ENCODE measurements around the gene BDKRB2. TPM values are rescaled to one million over a fixed set of nuclear protein-coding genes. Genes with fewer than 3 reads are reported as not detected.

Gene BDKRB2
- total and polyA plus RNA-seq, 2 of the 13 experiments (the other 11 are each of a cell fraction or from before 2014, with no cell fraction given), result 0.03 TPM; not detected in 1

GRCh38 chr14:96285667-96286066 lies 81.0 kb downstream of the BDKRB2 start (continued):
- no peak for TF ChIP-seq ZNF33B (CRISPR knock-in tag; IDR thresholded peaks at IDR 0.05)

- Histone ChIP-seq H3K4me1 (ENCODE audit: insufficient read depth, low read length) (peaks cover 11% of the 10 kb centered on the region), H2AFZ (ENCODE audit: low read length) (no peak overlapping the region), H3K4me3 (replicated peaks in 1 of 3; ENCODE audit: insufficient read depth in 1 of 3, low read depth in 2 of 3, low read length in 3 of 3) (no peak overlapping the region), H3K4me2 (ENCODE audit: low read depth, low read length) (no peak overlapping the region), H3K9me3 (ENCODE audit: low read length) (no peaks in the 10 kb centered on the region), H4K20me1 (ENCODE audit: insufficient read depth, low read length) (no peaks in the 10 kb centered on the region), H3K36me3 (replicated peaks in 1 of 2; ENCODE audit: control insufficient read depth in 1 of 2, insufficient read depth in 2 of 2, low read length in 2 of 2) (peaks cover 2 to 22% of the 10 kb centered on the region in 2 experiments; a peak in 3 of 5 replicates), H3K27ac (ENCODE audit: extremely low read length, insufficient read depth, low read length) (no peak overlapping the region), H3K79me2 (ENCODE audit: insufficient read depth, low read length) (no peaks in the 10 kb centered on the region), H3K9ac (ENCODE audit: insufficient read depth, low read depth, low read length) (no peak overlapping the region), H3K27me3 (ENCODE audit: control insufficient read depth in 1 of 2, insufficient read depth in 2 of 2, low read length in 2 of 2) (no peaks in the 10 kb centered on the region)
- BruUV-seq (replicated peaks), result no TSS peak
- TF ChIP-seq ZNF746 (CRISPR knock-in tag; IDR thresholded peaks at IDR 0.05), result no peak
- TF ChIP-seq RBFOX2 (IDR thresholded peaks at IDR 0.05; ENCODE audit: low read depth, low read length), result no peak
- TF ChIP-seq KLF12 (CRISPR knock-in tag; IDR thresholded peaks at IDR 0.05; ENCODE audit: borderline replicate concordance), result no peak
- TF ChIP-seq MAFF (IDR thresholded peaks at IDR 0.05; ENCODE audit: low read depth, low read length), result no peak
- no peak for TF ChIP-seq KMT2B (CRISPR knock-in tag; IDR thresholded peaks at IDR 0.05)
- TF ChIP-seq ZNF562 (CRISPR knock-in tag; IDR thresholded peaks at IDR 0.05; ENCODE audit: borderline replicate concordance), result no peak
- no peak for TF ChIP-seq ZNF501 (CRISPR knock-in tag; IDR thresholded peaks at IDR 0.05)
- TF ChIP-seq NR3C1 (CRISPR knock-in tag; IDR thresholded peaks at IDR 0.05), result no peak
- no peak for TF ChIP-seq ZNF891 (CRISPR knock-in tag; IDR thresholded peaks at IDR 0.05)
- TF ChIP-seq MED8 (CRISPR knock-in tag; IDR thresholded peaks at IDR 0.05; ENCODE audit: insufficient replicate concordance), result no peak
- TF ChIP-seq ZNF124 (CRISPR knock-in tag; IDR thresholded peaks at IDR 0.05), result no peak
- ATAC-seq (no peak), DNase-seq (ENCODE audit: low spot score) (no peak), FAIRE-seq (no peak)
- POLR2A ChIA-PET, result no interaction called here
- in situ Hi-C loops (cut with HindIII; ENCODE audit: extremely low pct_ligation_motif_present, low pct_unique_long_range_greater_than_20kb), result no loop called here
- intact Hi-C loops (cut with micrococcal nuclease; ENCODE audit: unreplicated experiment), result no loop called here
- WGBS (ENCODE audit: low lambda C conversion rate), result 96% methylated on average over 1 of the region's 1 CpG
- CTCF ChIA-PET (ENCODE audit: low intra/inter-chr PET ratio, low total read pairs), result no interaction called here
Observed at GRCh38 chr14:96286251-96286650, 81.6 kb downstream of the BDKRB2 start.
